Psoas muscle (tissue), 8 donors: Measurements from ENCODE around the gene ACP3. TPM values are rescaled to one million over a fixed set of nuclear protein-coding genes. Genes with fewer than 3 reads are reported as not detected.
A peak's percentile ranks its signal among the peaks of the same experiment; 100 is the strongest.
"Not testable (repeated sequence)": the region's sequence is repeated elsewhere in the genome, so short reads cannot be mapped to it uniquely, and the experiment has no call there.

ENCODE experiments used
- ATAC-seq, 4 donors: fragments of 200-7000 bp; cut with Tn5 transposase; one replicate each; pipeline ENCODE4 v1.9.1; 2020; ENCODE audit warnings: moderate library complexity in 3 of 4, mild to moderate bottlenecking in 2 of 4
- DNase-seq, 2 donors: peaks; one replicate each; pipeline ENCODE4 v3.0.0-alpha.2; 2020
- H3K27ac ChIP-seq: fragments of 200-600 bp; one replicate; pipeline ENCODE4 v1.8.0; 2022
- H3K27me3 ChIP-seq, 3 donors: fragments of 200-600 bp in 1 of 3; one replicate each; pipeline versions ENCODE4 v1.6.1 to v1.8.0; 2013 to 2022; ENCODE audit warnings: low read length in 2 of 3, mild to moderate bottlenecking in 2 of 3, moderate library complexity in 1 of 3; ENCODE audit not compliant: insufficient read depth in 3 of 3
- H3K36me3 ChIP-seq, 2 donors: fragments of 200-600 bp in 1 of 2; one replicate each; pipeline versions ENCODE4 v1.6.1 to v1.8.0; 2013 to 2022; ENCODE audit warnings: low read depth in 1 of 2, mild to moderate bottlenecking in 1 of 2, moderate library complexity in 1 of 2; ENCODE audit not compliant: insufficient read depth in 1 of 2
- H3K4me1 ChIP-seq: fragments of 200-600 bp; one replicate; pipeline ENCODE4 v1.8.0; 2022
- H3K4me3 ChIP-seq: fragments of 200-600 bp; one replicate; pipeline ENCODE4 v1.8.0; 2022; ENCODE audit warnings: mild to moderate bottlenecking
- H3K9me3 ChIP-seq: fragments of 200-600 bp; one replicate; pipeline ENCODE4 v1.8.0; 2022
- WGBS, 3 donors: extraction: QIAGEN DNeasy Blood & Tissue Kit; methylation state at CpG; one replicate each; pipeline versions ENCODE4 v1.1.6 to v1.1.7; 2013; 5-methylcytosine and 5-hydroxymethylcytosine counted together
- intact Hi-C, 2 donors: fragments of 100-400 bp; cut with DNase I; formaldehyde crosslinking; loops; one replicate each; pipeline versions ENCODE4 v1.11.0 to v1.14.2; 2022
- polyA plus RNA-seq, 3 donors: library from polyadenylated mRNA; stranded (reverse); fragments of 200-250 nt; gene quantifications; one replicate each; pipeline ENCODE4 v1.2.3, GENCODE V29; 2013
- total RNA-seq, 4 donors: library from RNA; stranded (reverse); fragmentation: NEBNext Ultra II Directional in 2 of 4; extraction: Animal tissue kit (Norgen Biotek cat#: 25700) in 2 of 4; gene quantifications; one replicate each; pipeline versions ENCODE4 v1.2.1 to v1.2.4, GENCODE V29; 2021 to 2023
- TF ChIP-seq, protein P1 (sequence below): fragments of 200-600 bp; IDR thresholded peaks from one replicate; pipeline ENCODE4 v1.8.0; 2022; ENCODE audit warnings: antibody characterized with exemption
- donor health status: healthy with polysubstance abuse.
- donor health status: DM: no; HTN: no; CAD: no; lungs with moderate emphysema.
- donor health status: Bipolar disorder and iron deficiency.
- donor health status: healthy.
- donor health status: DM: yes; HTN: yes; CAD: no.
- donor health status: DM: no; HTN: no; CAD: no.
- donor health status: DM: no; HTN: no; CAD: no.
- donor health status: DM: yes; HTN: yes; CAD: no.

ACP3 gene
- total and polyA plus RNA-seq, 7 donors, result 0.04 to 0.86 (median 0.09) TPM; not detected in 1

DNA sequence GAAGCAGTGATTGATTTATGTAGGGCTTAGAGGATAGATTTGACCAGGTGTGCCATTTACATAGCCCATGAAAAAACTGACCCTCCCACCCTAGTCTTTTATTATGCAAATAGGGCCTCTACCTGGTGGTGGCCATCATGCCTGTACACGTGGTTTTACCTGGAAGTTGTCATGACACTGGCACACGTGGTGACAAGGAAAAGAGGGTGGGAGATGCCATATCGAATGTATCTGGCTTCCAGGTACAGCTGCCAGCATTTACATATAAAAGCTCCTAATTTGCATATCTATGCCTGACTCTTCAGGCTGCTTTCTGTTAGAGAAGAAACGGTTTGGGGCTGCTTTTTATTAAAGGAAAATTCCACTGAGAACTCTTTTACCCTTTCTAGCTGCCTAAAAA is 65.1 kb downstream of the ACP3 start:
- intact Hi-C loops, result no loop called here
- Histone ChIP-seq H3K4me3 (no peak overlapping the region), H3K27me3 (peaks cover 0 to 2% (median 0%) of the 10 kb centered on the region in 3 donors), H3K4me1 (no peaks in the 10 kb centered on the region), H3K36me3 (no peaks in the 10 kb centered on the region), H3K9me3 (no peaks in the 10 kb centered on the region), H3K27ac (no peak overlapping the region)
- 46 to 74% (median 47%) methylated on average over 4 of the region's 4 CpGs for WGBS, 3 donors
- TF ChIP-seq, protein P1, sequence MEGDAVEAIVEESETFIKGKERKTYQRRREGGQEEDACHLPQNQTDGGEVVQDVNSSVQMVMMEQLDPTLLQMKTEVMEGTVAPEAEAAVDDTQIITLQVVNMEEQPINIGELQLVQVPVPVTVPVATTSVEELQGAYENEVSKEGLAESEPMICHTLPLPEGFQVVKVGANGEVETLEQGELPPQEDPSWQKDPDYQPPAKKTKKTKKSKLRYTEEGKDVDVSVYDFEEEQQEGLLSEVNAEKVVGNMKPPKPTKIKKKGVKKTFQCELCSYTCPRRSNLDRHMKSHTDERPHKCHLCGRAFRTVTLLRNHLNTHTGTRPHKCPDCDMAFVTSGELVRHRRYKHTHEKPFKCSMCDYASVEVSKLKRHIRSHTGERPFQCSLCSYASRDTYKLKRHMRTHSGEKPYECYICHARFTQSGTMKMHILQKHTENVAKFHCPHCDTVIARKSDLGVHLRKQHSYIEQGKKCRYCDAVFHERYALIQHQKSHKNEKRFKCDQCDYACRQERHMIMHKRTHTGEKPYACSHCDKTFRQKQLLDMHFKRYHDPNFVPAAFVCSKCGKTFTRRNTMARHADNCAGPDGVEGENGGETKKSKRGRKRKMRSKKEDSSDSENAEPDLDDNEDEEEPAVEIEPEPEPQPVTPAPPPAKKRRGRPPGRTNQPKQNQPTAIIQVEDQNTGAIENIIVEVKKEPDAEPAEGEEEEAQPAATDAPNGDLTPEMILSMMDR, result no peak
- ATAC-seq, result no peak
- DNase-seq, result no peak

DNA sequence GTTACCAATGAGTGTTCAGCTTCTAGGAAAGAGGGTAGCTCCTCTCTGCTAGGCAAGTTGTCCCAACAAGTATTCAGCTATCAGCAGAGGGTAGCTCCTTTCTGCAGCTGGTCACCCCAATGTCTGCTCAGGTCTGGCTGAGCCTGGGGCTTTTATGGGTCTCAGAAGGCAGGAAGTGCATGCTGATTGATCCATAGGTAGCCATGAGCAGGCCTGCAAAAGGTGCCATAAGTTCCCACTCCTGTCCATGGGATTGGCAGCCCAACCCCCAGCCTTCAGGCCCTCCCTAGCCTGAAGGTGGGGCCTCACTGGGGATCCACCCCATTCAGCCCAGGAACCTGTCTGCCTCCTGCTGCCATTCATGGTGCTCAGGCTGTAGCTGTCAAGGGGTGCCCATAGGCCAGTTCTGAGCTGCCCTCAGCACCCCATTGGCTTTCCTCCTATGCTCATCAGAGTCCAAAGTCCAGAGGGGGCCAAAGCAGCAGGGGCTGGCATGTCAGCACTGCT is 65.5 kb downstream of the ACP3 start:
- Histone ChIP-seq H3K9me3 (no peaks in the 10 kb centered on the region), H3K4me1 (no peaks in the 10 kb centered on the region), H3K27me3 (peaks cover 0 to 2% (median 0%) of the 10 kb centered on the region in 3 donors), H3K27ac (no peak overlapping the region), H3K4me3 (no peak overlapping the region), H3K36me3 (no peaks in the 10 kb centered on the region)
- intact Hi-C loops, result no loop called here
- no peak for DNase-seq
- no peak for ATAC-seq
- TF ChIP-seq, protein P1, result no peak

DNA sequence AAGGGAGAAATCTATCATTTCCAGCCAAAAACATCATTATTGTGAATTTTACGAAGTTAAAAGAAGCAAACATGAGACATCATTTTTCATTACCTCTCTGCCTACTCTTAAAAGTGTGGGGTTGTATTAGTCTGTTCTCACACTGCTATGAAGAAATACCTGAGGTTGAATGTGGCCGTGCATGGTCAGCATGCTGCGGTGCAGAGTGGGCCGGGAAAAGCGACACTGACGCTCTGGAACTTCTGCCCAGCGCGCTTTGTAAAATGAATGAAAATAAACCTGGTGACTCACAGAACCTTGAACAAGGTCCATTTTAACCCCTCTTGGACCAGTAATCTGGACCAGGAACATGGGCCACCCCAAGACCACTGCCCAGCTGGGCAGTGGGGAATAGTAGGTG is 69.1 kb downstream of the ACP3 start:
- ATAC-seq, result no peak
- no peaks in the 10 kb centered on the region for H3K36me3 ChIP-seq
- H3K27me3 ChIP-seq, result no peaks in the 10 kb centered on the region
- no peak overlapping the region for H3K27ac ChIP-seq
- H3K4me3 ChIP-seq, result no peak overlapping the region
- no peak for DNase-seq
- TF ChIP-seq, protein P1, result no peak
- no peaks in the 10 kb centered on the region for H3K9me3 ChIP-seq
- H3K4me1 ChIP-seq, result no peaks in the 10 kb centered on the region
- WGBS, 3 donors, result 87 to 95% (median 87%) methylated on average over 8 of the region's 8 CpGs
- intact Hi-C loops, result no loop called here

DNA sequence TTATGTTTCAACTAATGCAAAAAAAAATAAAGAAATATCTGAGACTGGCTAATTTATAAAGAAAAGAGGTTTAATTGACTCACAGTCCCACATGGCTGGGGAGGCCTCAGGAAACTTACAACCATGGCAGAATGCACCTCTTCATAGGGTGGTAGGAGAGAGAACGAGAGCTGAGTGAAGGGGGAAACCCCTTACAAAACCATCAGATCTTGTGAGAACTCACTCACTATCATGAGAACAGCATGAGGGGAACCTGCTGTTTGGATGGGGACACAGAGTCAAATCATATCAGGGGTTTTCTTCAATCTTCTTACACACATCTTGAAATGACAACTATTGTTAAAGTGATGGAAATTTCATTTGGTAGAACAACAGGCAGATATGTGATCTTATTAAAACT is 75.5 kb downstream of the ACP3 start:
- H3K4me3 ChIP-seq, H3K9me3 ChIP-seq, ATAC-seq, DNase-seq, H3K27ac ChIP-seq, intact Hi-C loops, H3K27me3 ChIP-seq, H3K4me1 ChIP-seq, H3K36me3 ChIP-seq: not testable (repeated sequence)
- 85 to 95% (median 87%) methylated on average over 1 of the region's 1 CpG for WGBS, 3 donors

DNA sequence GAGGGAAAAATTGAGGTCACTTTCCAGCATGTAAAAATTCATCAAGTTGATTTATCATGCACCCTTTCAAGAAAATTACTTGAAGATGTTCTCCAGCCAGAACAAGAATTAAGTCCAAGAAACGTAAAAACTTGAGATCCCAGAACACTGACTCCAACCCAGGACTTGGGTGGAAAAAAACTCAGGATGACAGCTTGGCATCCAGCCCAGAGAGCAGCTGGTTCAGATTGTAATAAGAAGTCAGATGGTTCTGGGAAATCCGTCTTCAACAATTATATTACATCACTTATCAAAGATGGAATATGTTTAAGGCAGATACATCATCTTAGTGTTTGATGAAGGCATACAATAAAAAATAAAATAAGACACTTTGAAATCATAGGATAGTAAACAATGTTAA is 77.1 kb downstream of the ACP3 start:
- H3K9me3 ChIP-seq, result no peaks in the 10 kb centered on the region
- H3K27ac ChIP-seq, result no peak overlapping the region
- ATAC-seq, result no peak
- no peaks in the 10 kb centered on the region for H3K27me3 ChIP-seq
- TF ChIP-seq, protein P1, result no peak
- 12 to 16% (median 15%) methylated on average over 2 of the region's 2 CpGs for WGBS, 3 donors
- no peaks in the 10 kb centered on the region for H3K36me3 ChIP-seq
- intact Hi-C loops, result no loop called here
- H3K4me1 ChIP-seq, result no peaks in the 10 kb centered on the region
- H3K4me3 ChIP-seq, result no peak overlapping the region
- DNase-seq, result peak in 1 of 2 donors; percentile 49
